Kidney (tissue), 14 donors: ENCODE results near the gene LIN52. TPM values are rescaled to one million over a fixed set of nuclear protein-coding genes. Genes with fewer than 3 reads are reported as not detected.

ENCODE experiments used
- DNase-seq, 5 donors: peaks; one replicate each; pipeline ENCODE4 v3.0.0-alpha.2; 2013 to 2020
- FAIRE-seq: peaks from 2 replicates; lab custom pipeline; 2012; peaks lifted over from hg19 to GRCh38; lab: Jason Lieb, UNC
- H3K27ac ChIP-seq, 2 donors: one replicate each; pipeline ENCODE4 v1.7.0; 2013; ENCODE audit warnings: low read depth in 2 of 2, low read length in 2 of 2, inconsistent platforms in 1 of 2
- H3K27me3 ChIP-seq: one replicate; pipeline ENCODE4 v1.7.1; 2013; ENCODE audit warnings: low read length, inconsistent platforms; ENCODE audit not compliant: control insufficient read depth, insufficient read depth
- H3K36me3 ChIP-seq, 3 donors: one replicate each; pipeline versions ENCODE4 v1.7.0 to v1.7.1; 2013; ENCODE audit warnings: low read length in 3 of 3, control low read depth in 1 of 3, inconsistent platforms in 1 of 3; ENCODE audit not compliant: insufficient read depth in 3 of 3, control insufficient read depth in 2 of 3
- H3K4me1 ChIP-seq, 3 donors: one replicate each; pipeline versions ENCODE4 v1.7.0 to v1.7.1; 2013; ENCODE audit warnings: low read length in 3 of 3, inconsistent platforms in 1 of 3, low read depth in 1 of 3; ENCODE audit not compliant: control insufficient read depth in 2 of 3, insufficient read depth in 2 of 3
- H3K4me3 ChIP-seq, 3 donors: one replicate each; pipeline versions ENCODE4 v1.7.0 to v1.8.1; 2013; ENCODE audit warnings: low read length in 3 of 3, control low read depth in 1 of 3, inconsistent platforms in 1 of 3
- H3K9ac ChIP-seq, 3 donors: one replicate each; pipeline versions ENCODE4 v1.7.0 to v1.7.1; 2013; ENCODE audit warnings: low read length in 3 of 3, control low read depth in 1 of 3, inconsistent platforms in 1 of 3
- H3K9me3 ChIP-seq, 3 donors: one replicate each; pipeline versions ENCODE4 v1.7.0 to v1.7.1; 2013; ENCODE audit warnings: low read length in 3 of 3, control low read depth in 1 of 3, inconsistent platforms in 1 of 3; ENCODE audit not compliant: control insufficient read depth in 2 of 3, insufficient read depth in 1 of 3
- intact Hi-C: fragments of 100-400 bp; cut with DNase I; formaldehyde crosslinking; loops from one replicate; pipeline ENCODE4 v1.11.1; 2022
- polyA plus RNA-seq: library from polyadenylated mRNA; stranded (reverse); fragments of 350-450 nt; fragmentation: Illumina TruSeq; extraction: RNeasy Lipid Tissue Mini Kit (QIAGEN cat#74804); gene quantifications from one replicate; pipeline ENCODE4 v1.2.3, GENCODE V29; 2014; ENCODE audit warnings: low read depth, low replicate concordance; ENCODE audit not compliant: insufficient read depth
- total RNA-seq: library from RNA; stranded (reverse); fragmentation: NEBNext Ultra II Directional; extraction: Animal tissue kit (Norgen Biotek cat#: 25700); gene quantifications from one replicate; pipeline ENCODE4 v1.2.1, GENCODE V29; 2021
- TF ChIP-seq, protein P1 (sequence below): IDR thresholded peaks from 3 replicates; pipeline ENCODE4 v1.5.1; 2012; ENCODE audit warnings: mild to moderate bottlenecking, moderate library complexity, borderline replicate concordance; ENCODE audit not compliant: insufficient read depth; ENCODE audit errors: extremely low read depth
- donor health status: control.
- donor health status: control.
- donor health status: control.
- donor health status: control.
- donor health status: control.
- donor health status: DM: yes; HTN: yes; CAD: no.
- donor health status: Normal renal cell carcinoma (clear cell type).

Gene LIN52
- total and polyA plus RNA-seq, 2 donors from 2014 or later: 8.5 to 13.3 TPM

DNA sequence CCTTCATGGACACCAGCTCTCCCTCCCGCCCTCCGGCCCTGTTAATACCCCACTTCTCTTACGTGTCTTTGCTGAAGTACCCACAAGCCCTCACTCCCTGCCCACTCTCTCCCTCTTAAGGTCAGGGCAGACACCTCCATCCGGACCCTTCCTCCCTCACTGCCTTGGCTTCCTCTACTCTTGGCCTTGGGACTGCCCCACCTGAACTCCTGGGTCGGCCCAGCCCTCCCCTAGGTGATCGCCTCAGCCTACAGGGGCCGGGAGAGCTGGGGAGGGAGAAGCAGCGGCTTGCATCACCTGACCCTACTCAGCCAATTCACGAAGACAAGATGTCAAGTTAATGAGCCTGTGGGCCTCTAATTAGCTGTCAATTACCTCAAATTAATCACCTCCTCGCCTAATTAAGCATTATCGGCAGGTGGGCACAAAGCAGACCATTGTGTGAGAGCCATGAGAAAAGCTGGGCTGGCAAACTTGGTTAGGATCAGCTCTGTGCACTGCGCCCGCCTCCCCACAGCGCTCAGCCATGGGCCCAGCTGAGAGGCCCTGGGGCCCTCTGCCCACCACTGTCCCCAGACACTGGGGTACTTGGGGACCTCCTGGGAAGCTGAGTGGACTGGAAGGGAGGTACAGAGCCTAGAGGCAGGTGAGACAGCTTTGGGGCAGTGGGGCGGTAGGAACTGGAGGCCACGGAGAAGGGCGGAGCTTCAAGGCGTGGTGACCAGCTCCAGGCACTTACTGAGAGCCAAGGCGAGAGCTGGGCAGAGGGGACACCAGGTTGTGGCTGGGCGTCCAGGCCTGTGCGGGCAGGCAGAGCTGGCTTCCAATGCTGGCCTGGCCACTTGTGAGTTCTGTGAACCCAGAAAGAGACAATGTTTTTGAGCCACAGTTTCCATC lies 129.4 kb downstream of the LIN52 start:
- H3K9ac ChIP-seq: no peak overlapping the region
- TF ChIP-seq, protein P1, sequence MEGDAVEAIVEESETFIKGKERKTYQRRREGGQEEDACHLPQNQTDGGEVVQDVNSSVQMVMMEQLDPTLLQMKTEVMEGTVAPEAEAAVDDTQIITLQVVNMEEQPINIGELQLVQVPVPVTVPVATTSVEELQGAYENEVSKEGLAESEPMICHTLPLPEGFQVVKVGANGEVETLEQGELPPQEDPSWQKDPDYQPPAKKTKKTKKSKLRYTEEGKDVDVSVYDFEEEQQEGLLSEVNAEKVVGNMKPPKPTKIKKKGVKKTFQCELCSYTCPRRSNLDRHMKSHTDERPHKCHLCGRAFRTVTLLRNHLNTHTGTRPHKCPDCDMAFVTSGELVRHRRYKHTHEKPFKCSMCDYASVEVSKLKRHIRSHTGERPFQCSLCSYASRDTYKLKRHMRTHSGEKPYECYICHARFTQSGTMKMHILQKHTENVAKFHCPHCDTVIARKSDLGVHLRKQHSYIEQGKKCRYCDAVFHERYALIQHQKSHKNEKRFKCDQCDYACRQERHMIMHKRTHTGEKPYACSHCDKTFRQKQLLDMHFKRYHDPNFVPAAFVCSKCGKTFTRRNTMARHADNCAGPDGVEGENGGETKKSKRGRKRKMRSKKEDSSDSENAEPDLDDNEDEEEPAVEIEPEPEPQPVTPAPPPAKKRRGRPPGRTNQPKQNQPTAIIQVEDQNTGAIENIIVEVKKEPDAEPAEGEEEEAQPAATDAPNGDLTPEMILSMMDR: no peak
- intact Hi-C loops: no loop called here
- H3K9me3 ChIP-seq: no peaks in the 10 kb centered on the region
- no peak overlapping the region for H3K27ac ChIP-seq
- H3K36me3 ChIP-seq: no peaks in the 10 kb centered on the region
- no peak for FAIRE-seq
- H3K4me3 ChIP-seq: no peak overlapping the region
- DNase-seq: peak in 2 of 5 donors; percentile 17 to 27
- H3K27me3 ChIP-seq: no peaks in the 10 kb centered on the region
- peaks cover 0 to 2% (median 0%) of the 10 kb centered on the region in 3 donors for H3K4me1 ChIP-seq

DNA sequence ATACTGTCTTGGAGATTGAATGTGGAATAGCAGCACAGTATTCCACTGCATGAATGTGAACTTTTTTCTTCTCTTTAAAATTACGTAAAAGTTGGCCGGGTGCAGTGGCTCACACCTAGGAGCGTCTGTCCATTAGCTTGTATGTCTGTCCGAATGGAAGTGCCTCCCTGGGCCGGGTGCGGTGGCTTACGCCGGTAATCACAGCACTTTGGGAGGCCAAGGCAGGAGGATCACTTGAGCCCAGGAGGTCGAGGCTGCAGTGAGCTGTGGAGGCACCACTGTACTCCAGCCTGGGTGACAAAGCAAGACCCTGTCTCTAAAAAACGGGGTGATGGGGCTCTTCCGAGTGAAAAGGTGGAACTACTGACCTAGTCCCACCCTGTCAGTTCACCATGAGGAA lies 131.9 kb downstream of the LIN52 start:
- intact Hi-C loops: no loop called here
- Histone ChIP-seq H3K9ac (no peak overlapping the region), H3K4me3 (no peak overlapping the region), H3K27ac (no peak overlapping the region), H3K36me3 (no peaks in the 10 kb centered on the region), H3K27me3 (no peaks in the 10 kb centered on the region), H3K4me1 (peaks cover 0 to 2% (median 0%) of the 10 kb centered on the region in 3 donors), H3K9me3 (no peaks in the 10 kb centered on the region)
- TF ChIP-seq, protein P1: no peak
- DNase-seq (no peak), FAIRE-seq (no peak)

DNA sequence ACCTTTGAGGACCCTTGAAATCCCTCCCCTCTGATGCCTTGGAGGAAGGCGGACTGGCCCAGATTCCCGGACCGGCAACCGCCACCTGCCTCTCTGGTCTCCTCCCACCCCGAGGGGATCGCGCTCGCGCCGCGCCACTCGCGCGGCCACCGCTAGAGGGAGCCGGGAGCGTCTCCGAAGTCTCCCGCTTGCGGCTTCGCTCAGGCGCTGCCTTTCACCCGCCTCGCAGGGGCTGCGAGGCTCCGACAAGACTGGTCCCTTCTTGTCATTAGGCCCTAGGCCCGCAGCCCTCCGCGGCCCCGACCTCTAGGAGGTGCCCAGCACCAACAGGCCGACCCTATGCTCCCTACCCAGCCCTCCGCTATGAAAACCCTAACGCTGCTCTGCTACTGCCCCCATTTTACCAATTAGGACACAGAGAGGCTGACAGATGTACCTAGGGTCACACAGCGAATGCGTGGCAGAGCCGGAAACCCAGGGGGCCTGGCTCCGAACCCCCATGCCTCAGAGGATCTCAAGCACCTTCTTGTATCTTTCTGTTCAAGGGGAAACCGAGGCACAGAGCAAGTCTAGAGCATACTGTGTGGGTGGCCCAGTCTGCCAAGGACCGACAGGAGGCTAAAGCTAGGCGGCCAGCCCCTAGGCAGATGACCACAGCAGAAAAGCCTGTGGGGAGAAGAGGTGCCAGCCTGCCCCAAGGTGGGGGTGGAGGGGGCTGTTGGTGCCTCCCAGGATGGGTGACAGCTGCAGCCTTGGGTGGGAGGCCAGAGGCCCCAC lies 133.1 kb downstream of the LIN52 start:
- Histone ChIP-seq H3K9me3 (no peaks in the 10 kb centered on the region), H3K4me3 (peak overlapping the region in 1 of 3 donors; percentile 35), H3K27ac (no peak overlapping the region), H3K36me3 (no peaks in the 10 kb centered on the region), H3K9ac (no peak overlapping the region), H3K4me1 (peaks cover 0 to 2% (median 0%) of the 10 kb centered on the region in 3 donors), H3K27me3 (no peaks in the 10 kb centered on the region)
- intact Hi-C loops: no loop called here
- TF ChIP-seq, protein P1: peak; percentile 76
- DNase-seq (peak; percentile 74 to 87 (median 82)), FAIRE-seq (no peak)
